Measurements from ENCODE around the gene TRRAP.

Gene TRRAP

GRCh38 chr7:98862716-98863420 lies 15.5 kb upstream of the TRRAP start:
- Histone ChIP-seq H3K27ac (no peak overlapping the region), H3K4me1 (peaks cover 0 to 42% (median 19%) of the 10 kb centered on the region in 4 donors), H3K36me3 (no peaks in the 10 kb centered on the region), H3K9me3 (no peaks in the 10 kb centered on the region), H3K4me3 (no peak overlapping the region), H3K27me3 (no peaks in the 10 kb centered on the region)
- no peak for DNase-seq
- no peak for TF ChIP-seq CTCF (IDR thresholded peaks at IDR 0.05)
- intact Hi-C loops (cut with DNase I; ENCODE audit: low total_unique reads) = no loop called here

GRCh38 chr7:98863601-98864000 lies 14.7 kb upstream of the TRRAP start:
- Histone ChIP-seq H3K27ac (peak overlapping the region in 1 of 2 donors; percentile 55), H3K4me3 (no peak overlapping the region), H3K4me1 (peaks cover 0 to 49% (median 23%) of the 10 kb centered on the region in 4 donors), H3K36me3 (no peaks in the 10 kb centered on the region), H3K27me3 (no peaks in the 10 kb centered on the region), H3K9me3 (no peaks in the 10 kb centered on the region)
- no peak for DNase-seq
- TF ChIP-seq CTCF (IDR thresholded peaks at IDR 0.05) = no peak
- intact Hi-C loops (cut with DNase I; ENCODE audit: low total_unique reads) = no loop called here

GRCh38 chr7:98864731-98865453 lies 13.4 kb upstream of the TRRAP start:
- H3K27me3 ChIP-seq = no peaks in the 10 kb centered on the region
- H3K36me3 ChIP-seq = no peaks in the 10 kb centered on the region
- H3K27ac ChIP-seq = peak overlapping the region; percentile 3 to 55
- H3K9me3 ChIP-seq = no peaks in the 10 kb centered on the region
- no peak for TF ChIP-seq CTCF (IDR thresholded peaks at IDR 0.05)
- peaks cover 0 to 60% (median 27%) of the 10 kb centered on the region in 4 donors for H3K4me1 ChIP-seq
- no peak overlapping the region for H3K4me3 ChIP-seq
- no peak for DNase-seq
- intact Hi-C loops (cut with DNase I; ENCODE audit: low total_unique reads) = no loop called here

- Histone ChIP-seq H3K27ac (peak overlapping the region; percentile 62 to 86), H3K36me3 (no peaks in the 10 kb centered on the region), H3K4me1 (peaks cover 0 to 70% (median 35%) of the 10 kb centered on the region in 4 donors), H3K27me3 (no peaks in the 10 kb centered on the region), H3K9me3 (no peaks in the 10 kb centered on the region), H3K4me3 (no peak overlapping the region)
- intact Hi-C loops (cut with DNase I; ENCODE audit: low total_unique reads) = no loop called here
- TF ChIP-seq CTCF (IDR thresholded peaks at IDR 0.05) = no peak
- no peak for DNase-seq
These were observed 12.0 kb upstream of the TRRAP start for GRCh38 chr7:98866351-98866750.

GRCh38 chr7:98866765-98867164 lies 11.6 kb upstream of the TRRAP start:
- Histone ChIP-seq H3K9me3 (no peaks in the 10 kb centered on the region), H3K4me3 (no peak overlapping the region), H3K36me3 (no peaks in the 10 kb centered on the region), H3K4me1 (peaks cover 0 to 70% (median 35%) of the 10 kb centered on the region in 4 donors), H3K27me3 (no peaks in the 10 kb centered on the region), H3K27ac (peak overlapping the region; percentile 62 to 86)
- TF ChIP-seq CTCF (IDR thresholded peaks at IDR 0.05) = no peak
- DNase-seq = no peak
- intact Hi-C loops (cut with DNase I; ENCODE audit: low total_unique reads) = no loop called here
